ENCODE measurements around the gene ELOVL7. TPM values are rescaled to one million over a fixed set of nuclear protein-coding genes. Genes with fewer than 3 reads are reported as not detected.

ELOVL7 gene
- total RNA-seq, 1 experiment from 2014 or later: 2.5 TPM

DNA sequence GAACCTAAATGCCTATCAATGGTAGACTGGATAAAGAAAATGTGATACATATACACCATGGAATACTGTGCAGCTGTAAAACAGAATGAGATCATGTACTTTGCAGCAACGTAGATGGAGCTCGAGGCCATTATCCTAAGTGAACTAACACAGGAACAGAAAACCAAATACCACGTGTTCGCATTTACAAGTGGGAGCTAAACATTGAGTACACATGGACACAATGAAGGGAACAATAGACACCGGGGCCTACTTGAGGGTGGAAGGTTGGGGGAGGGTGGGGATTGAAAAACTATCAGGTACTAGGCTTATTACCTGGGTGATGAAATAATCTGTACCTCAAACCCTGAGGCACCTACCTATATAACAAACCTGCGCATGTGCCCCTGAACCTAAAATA lies 121.7 kb downstream of the ELOVL7 start:
- Histone ChIP-seq H4K91ac (ENCODE audit: insufficient read length, low read depth, low read length) (no peak overlapping the region), H4K5ac (ENCODE audit: insufficient read length, low read depth, low read length) (no peak overlapping the region), H2BK120ac (ENCODE audit: low read depth, low read length, poor library complexity, severe bottlenecking) (no peak overlapping the region), H3K27ac (ENCODE audit: insufficient read length, low read depth, low read length) (no peak overlapping the region), H4K20me1 (ENCODE audit: control insufficient read depth, insufficient read depth, insufficient read length) (no peaks in the 10 kb centered on the region), H3K9me3 (ENCODE audit: control insufficient read depth, low read depth, low read length) (no peaks in the 10 kb centered on the region), H2BK15ac (ENCODE audit: low read depth, low read length) (no peak overlapping the region), H3K27me3 (ENCODE audit: insufficient read depth, low read length) (no peaks in the 10 kb centered on the region), H3K4me2 (ENCODE audit: insufficient read depth, insufficient read length, low read length) (no peak overlapping the region), H4K8ac (replicated peaks; ENCODE audit: insufficient read length, low read depth, low read length) (no peak overlapping the region), H3K14ac (ENCODE audit: insufficient read depth, low read length) (no peak overlapping the region), H3K4ac (ENCODE audit: low read depth, low read length) (no peak overlapping the region), H3K23me2 (ENCODE audit: insufficient read length, low read depth, low read length, poor library complexity, severe bottlenecking) (no peaks in the 10 kb centered on the region), H2AK5ac (ENCODE audit: insufficient read length, low read length) (no peak overlapping the region), H3K23ac (ENCODE audit: insufficient read length, low read depth, low read length) (no peak overlapping the region), H3K9ac (ENCODE audit: extremely low read depth, insufficient read length, low read length) (no peak overlapping the region), H2BK12ac (ENCODE audit: insufficient read length, low read depth, low read length) (no peak overlapping the region), H2BK20ac (ENCODE audit: low read depth, low read length, poor library complexity, severe bottlenecking) (no peak overlapping the region), H3T11ph (ENCODE audit: low read length) (no peak overlapping the region), H3K79me2 (ENCODE audit: insufficient read depth, low read length) (no peaks in the 10 kb centered on the region), H2AFZ (ENCODE audit: low read length) (no peak overlapping the region), H3K4me1 (ENCODE audit: insufficient read depth, low read length) (no peaks in the 10 kb centered on the region), H3K18ac (ENCODE audit: insufficient read length, low read depth, low read length) (no peak overlapping the region), H2BK5ac (ENCODE audit: insufficient read length, low read length) (no peak overlapping the region), H3K56ac (ENCODE audit: insufficient read length, low read depth, low read length) (no peak overlapping the region), H3K79me1 (ENCODE audit: insufficient read depth, low read depth, low read length, poor library complexity, severe bottlenecking) (no peaks in the 10 kb centered on the region)
- peaks cover 2 to 7% of the 10 kb centered on the region in 2 experiments for H3K4me1 Mint-ChIP-seq
- no peak overlapping the region; a peak in 1 of 7 replicates for H3K27ac Mint-ChIP-seq
- WGBS (ENCODE audit: extremely low coverage, insufficient read length, low lambda C conversion rate): no CpG with 5 or more reads among the region's 6 CpGs
- H3K4me3 Mint-ChIP-seq: no peak overlapping the region
- DNase-seq: no peak
- H3K36me3 Mint-ChIP-seq (ENCODE audit: insufficient read depth in 1 of 3, low read depth in 3 of 3): no peaks in the 10 kb centered on the region
- TF ChIP-seq, protein P1, sequence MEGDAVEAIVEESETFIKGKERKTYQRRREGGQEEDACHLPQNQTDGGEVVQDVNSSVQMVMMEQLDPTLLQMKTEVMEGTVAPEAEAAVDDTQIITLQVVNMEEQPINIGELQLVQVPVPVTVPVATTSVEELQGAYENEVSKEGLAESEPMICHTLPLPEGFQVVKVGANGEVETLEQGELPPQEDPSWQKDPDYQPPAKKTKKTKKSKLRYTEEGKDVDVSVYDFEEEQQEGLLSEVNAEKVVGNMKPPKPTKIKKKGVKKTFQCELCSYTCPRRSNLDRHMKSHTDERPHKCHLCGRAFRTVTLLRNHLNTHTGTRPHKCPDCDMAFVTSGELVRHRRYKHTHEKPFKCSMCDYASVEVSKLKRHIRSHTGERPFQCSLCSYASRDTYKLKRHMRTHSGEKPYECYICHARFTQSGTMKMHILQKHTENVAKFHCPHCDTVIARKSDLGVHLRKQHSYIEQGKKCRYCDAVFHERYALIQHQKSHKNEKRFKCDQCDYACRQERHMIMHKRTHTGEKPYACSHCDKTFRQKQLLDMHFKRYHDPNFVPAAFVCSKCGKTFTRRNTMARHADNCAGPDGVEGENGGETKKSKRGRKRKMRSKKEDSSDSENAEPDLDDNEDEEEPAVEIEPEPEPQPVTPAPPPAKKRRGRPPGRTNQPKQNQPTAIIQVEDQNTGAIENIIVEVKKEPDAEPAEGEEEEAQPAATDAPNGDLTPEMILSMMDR (conservative IDR thresholded peaks at IDR 0.05): no peak
- H3K9me3 Mint-ChIP-seq: no peaks in the 10 kb centered on the region
- H3K27me3 Mint-ChIP-seq (ENCODE audit: low read depth): peaks cover 5% of the 10 kb centered on the region; the same call in 1 of the 2 replicates
